GM20431 (cell line): ENCODE measurements around the gene BMAL1.
"Not testable (repeated sequence)": the region's sequence is repeated elsewhere in the genome, so short reads cannot be mapped to it uniquely, and the experiment has no call there.

Source experiments
- in situ Hi-C: fragments of 300-500 bp; cut with MseI, MboI; formaldehyde crosslinking; loops from one replicate; pipeline ENCODE4 v1.15.0; 2020; ENCODE audit warnings: low sequenced_read_pairs; ENCODE audit not compliant: unreplicated experiment

The BMAL1 gene

DNA sequence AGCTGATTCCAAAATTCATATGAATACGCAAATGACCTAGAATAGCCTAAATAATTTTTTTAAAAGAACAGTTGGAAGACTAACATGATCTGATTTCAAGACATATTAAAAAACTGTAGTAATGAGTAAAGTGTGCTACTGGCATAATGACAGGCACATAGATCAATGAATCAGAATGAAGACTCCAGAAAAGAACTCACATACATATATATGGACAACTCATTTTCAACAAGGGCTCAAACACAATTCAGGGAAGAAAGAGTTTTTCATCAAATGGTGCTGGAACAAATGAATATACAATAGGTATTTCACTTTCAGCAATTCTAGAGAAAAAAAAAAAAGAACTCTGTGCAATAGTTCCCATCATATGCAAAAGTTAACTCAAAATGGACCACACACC lies 151.7 kb downstream of the BMAL1 start:
- in situ Hi-C loops: no loop called here

DNA sequence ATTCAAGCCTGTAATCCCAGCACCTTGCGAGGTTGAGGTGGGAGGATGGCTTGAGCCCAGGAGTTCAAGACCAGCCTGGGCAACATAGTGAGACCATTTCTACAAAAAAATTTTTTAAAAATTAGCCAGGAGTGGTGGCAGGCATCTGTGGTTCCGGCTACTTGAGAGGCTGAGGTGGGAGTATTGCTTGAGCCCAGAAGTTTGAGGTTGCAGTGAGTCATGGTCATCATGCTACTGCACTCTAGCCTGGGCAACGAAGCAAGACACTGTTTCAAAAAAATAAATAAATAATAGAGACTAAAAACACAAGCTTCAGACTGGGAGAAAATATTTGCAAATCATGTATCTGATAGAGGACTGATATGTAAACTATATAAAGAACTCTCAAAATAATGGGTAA lies 152.2 kb downstream of the BMAL1 start:
- in situ Hi-C loops: no loop called here

DNA sequence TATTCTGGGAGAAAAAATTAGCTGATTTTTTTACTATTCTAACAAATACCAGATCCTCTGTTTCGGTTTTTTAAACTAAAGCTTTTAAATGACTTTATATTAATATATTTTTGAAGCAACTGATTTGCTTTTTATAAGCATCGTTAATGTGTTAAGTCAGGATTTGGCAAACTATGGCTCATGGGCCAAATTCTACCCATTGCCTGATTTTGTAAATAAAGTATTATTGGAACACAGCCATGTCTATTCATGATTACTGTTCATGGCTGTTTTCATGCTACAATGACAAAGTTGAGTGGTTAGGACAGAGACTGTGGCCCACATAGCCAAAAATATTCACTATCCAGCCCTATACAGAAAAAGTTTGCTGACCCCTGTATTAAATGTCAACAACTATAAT lies 155.8 kb downstream of the BMAL1 start:
- in situ Hi-C loops: no loop called here

DNA sequence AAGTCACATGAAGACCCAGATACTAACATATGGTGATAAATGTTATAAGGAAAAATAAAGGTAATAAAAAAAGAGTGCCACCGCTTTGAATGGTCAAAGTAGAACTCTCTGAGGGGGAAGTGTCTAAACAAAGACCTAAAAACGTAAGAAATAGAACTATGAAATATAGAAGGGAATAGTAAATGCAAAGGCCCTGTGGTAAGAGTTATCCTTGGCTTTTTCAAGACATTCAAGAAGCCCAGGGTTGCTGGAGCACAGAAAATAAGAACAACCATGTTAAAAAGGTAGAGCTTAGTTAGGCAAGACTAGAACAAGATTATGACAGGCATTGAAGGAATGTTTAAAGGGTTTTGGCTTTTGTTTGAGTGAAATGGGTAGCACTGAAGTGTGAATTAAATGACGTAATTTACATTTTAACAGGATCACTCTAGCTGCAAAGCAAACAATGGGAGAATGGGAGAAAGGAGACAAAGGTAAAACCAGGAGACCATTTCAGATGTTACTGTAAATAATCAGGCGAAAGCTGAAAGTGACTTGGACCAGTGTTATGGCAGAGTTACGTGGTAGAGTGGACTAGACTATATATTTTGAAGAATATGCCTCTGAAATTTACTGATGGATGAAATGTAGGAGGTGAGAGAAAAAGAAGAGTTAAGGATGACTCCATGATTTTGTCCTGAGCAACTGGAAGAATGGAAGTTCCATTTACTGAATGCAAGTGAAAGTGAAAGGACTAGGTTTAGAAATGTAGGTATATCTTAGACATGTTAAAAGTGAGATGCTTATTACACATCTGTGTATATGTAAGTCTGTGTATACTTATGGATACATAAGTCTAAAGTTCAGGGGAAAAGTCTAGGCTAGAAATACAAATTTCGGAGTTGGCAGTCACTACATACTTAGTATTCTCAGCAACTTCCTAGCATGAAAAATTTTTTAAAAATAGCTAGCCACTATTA lies 156.9 kb downstream of the BMAL1 start:
- in situ Hi-C loops: no loop called here

GRCh38 chr11:13436836-13437235 lies 159.2 kb downstream of the BMAL1 start:
- in situ Hi-C loops: not testable (repeated sequence)
